ENCODE measurements around the gene DHRS7. TPM values are rescaled to one million over a fixed set of nuclear protein-coding genes. Genes with fewer than 3 reads are reported as not detected.

Gene DHRS7
- total and polyA plus RNA-seq, 2 experiments from 2014 or later, result 39.3 to 39.4 TPM

DNA sequence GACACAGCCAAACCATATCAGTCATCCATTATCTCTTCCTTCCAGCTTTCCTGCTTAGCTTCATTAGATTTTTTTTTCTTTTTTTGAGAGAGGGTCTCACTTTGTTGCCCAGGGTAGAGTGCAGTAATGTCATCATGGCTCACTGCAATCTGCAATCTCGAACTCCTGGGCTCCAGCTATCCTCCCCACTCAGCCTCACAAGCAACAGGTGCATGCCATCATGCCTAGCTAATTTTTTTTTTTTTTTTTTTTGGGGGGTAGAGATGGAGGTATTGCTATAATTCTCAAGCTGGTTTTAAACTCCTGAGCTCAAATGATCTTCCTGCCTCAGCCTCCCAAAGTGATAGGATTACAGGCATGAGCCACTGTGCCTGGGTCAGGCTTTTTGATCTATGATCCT is 45.5 kb upstream of the DHRS7 start:
- Histone ChIP-seq H3K4me2 (peak overlapping the region; percentile 45; the same call in 1 of the 2 replicates), H3K27ac (ENCODE audit: low read depth) (no peak overlapping the region), H3K36me3 (ENCODE audit: insufficient read depth) (no peaks in the 10 kb centered on the region), H3K9me2 (ENCODE audit: insufficient read depth) (peaks cover 7% of the 10 kb centered on the region; the same call in 1 of the 2 replicates), H3K4me1 (ENCODE audit: insufficient read depth) (peaks cover 16% of the 10 kb centered on the region; the same call in 1 of the 2 replicates), H4K20me1 (replicated peaks; ENCODE audit: insufficient read depth) (no peaks in the 10 kb centered on the region), H2AFZ (peak overlapping the region; percentile 35; the same call in 1 of the 2 replicates), H3K79me2 (replicated peaks; ENCODE audit: insufficient read depth) (no peaks in the 10 kb centered on the region), H3K4me3 (no peak overlapping the region), H3K27me3 (ENCODE audit: insufficient read depth) (no peaks in the 10 kb centered on the region), H3F3A (replicated peaks; ENCODE audit: low read depth) (no peaks in the 10 kb centered on the region)
- no peaks in the 10 kb centered on the region for H3K9me3 Mint-ChIP-seq
- peaks cover 9% of the 10 kb centered on the region for H3K4me1 Mint-ChIP-seq
- TF ChIP-seq EZH2phosphoT487 (IDR thresholded peaks at IDR 0.05; ENCODE audit: unreplicated experiment) (no peak), EZH2 (IDR thresholded peaks at IDR 0.05; ENCODE audit: low read depth, unreplicated experiment) (no peak), ZNF462 (CRISPR knock-in tag; IDR thresholded peaks at IDR 0.05) (no peak)
- TF ChIP-seq, protein P1, sequence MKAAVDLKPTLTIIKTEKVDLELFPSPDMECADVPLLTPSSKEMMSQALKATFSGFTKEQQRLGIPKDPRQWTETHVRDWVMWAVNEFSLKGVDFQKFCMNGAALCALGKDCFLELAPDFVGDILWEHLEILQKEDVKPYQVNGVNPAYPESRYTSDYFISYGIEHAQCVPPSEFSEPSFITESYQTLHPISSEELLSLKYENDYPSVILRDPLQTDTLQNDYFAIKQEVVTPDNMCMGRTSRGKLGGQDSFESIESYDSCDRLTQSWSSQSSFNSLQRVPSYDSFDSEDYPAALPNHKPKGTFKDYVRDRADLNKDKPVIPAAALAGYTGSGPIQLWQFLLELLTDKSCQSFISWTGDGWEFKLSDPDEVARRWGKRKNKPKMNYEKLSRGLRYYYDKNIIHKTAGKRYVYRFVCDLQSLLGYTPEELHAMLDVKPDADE (IDR thresholded peaks at IDR 0.05), result no peak
- TF ChIP-seq, protein P2, sequence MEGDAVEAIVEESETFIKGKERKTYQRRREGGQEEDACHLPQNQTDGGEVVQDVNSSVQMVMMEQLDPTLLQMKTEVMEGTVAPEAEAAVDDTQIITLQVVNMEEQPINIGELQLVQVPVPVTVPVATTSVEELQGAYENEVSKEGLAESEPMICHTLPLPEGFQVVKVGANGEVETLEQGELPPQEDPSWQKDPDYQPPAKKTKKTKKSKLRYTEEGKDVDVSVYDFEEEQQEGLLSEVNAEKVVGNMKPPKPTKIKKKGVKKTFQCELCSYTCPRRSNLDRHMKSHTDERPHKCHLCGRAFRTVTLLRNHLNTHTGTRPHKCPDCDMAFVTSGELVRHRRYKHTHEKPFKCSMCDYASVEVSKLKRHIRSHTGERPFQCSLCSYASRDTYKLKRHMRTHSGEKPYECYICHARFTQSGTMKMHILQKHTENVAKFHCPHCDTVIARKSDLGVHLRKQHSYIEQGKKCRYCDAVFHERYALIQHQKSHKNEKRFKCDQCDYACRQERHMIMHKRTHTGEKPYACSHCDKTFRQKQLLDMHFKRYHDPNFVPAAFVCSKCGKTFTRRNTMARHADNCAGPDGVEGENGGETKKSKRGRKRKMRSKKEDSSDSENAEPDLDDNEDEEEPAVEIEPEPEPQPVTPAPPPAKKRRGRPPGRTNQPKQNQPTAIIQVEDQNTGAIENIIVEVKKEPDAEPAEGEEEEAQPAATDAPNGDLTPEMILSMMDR (conservative IDR thresholded peaks at IDR 0.05; ENCODE audit: low read depth in 2 of 2), result no peak
- ATAC-seq, result no peak
- peaks cover 1% of the 10 kb centered on the region for H3K27me3 Mint-ChIP-seq (ENCODE audit: insufficient read depth, low read depth, poor library complexity)
- no peak for DNase-seq (ENCODE audit: low spot score)
- H3K36me3 Mint-ChIP-seq (ENCODE audit: low read depth), result no peaks in the 10 kb centered on the region
- no peak overlapping the region for H3K4me3 Mint-ChIP-seq
- no peak overlapping the region for H3K27ac Mint-ChIP-seq
